Ishikawa (cell line): ENCODE results near the gene PEAK3.

Experiments used
- FOXM1 ChIP-seq: IDR thresholded peaks from 2 replicates; pipeline ENCODE4 v1.6.1; 2012; ENCODE audit warnings: low read depth, borderline replicate concordance
- RAD21 ChIP-seq: IDR thresholded peaks from 2 replicates; pipeline ENCODE4 v1.6.1; 2012; ENCODE audit warnings: low read depth

DNA sequence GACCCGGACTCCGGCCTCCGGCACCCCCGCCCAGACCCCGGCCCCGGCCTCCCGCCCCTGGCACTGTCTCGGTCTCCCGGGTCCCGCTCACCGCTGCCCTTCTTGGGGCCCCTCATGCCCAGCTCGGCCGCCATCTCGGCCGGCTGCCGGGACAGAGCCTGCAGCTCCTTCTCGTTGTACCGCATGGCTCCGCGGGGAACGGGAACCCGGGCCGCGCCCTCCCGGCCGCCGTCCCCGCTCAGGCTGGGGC, 46.0 kb downstream of the PEAK3 start:
- TF ChIP-seq RAD21 (no peak), FOXM1 (no peak)
